A673 (cell line): ENCODE data around the gene SUFU. TPM values are rescaled to one million over a fixed set of nuclear protein-coding genes. Genes with fewer than 3 reads are reported as not detected.

Experiments
- BruUV-seq: library from RNA; stranded (reverse); fragments of 400-500 nt; replicated peaks from 2 replicates; lab custom pipeline; 2021; lab: Mats Ljungman, UMichigan
- CTCF ChIA-PET: fragments of 300-600 bp; sonication (Branson Sonifier 250); formaldehyde crosslinking; loops from one replicate; lab custom pipeline; 2022; ENCODE audit warnings: antibody characterized with exemption; lab: Charles Lee
- POLR2A ChIA-PET: fragments of 300-600 bp; sonication (Branson Sonifier 250); formaldehyde crosslinking; loops from one replicate; lab custom pipeline; 2022; ENCODE audit warnings: antibody characterized with exemption; ENCODE audit not compliant: low non-redundant PET; lab: Charles Lee
- DNase-seq: peaks from one replicate; pipeline ENCODE4 v3.0.0-alpha.2; 2015; ENCODE audit warnings: low spot score
- H3K27ac ChIP-seq: fragments of 200-600 bp; sonication (generic); 2 replicates; pipeline ENCODE4 v1.5.1; 2016; ENCODE audit warnings: mixed run types, low read depth, mild to moderate bottlenecking, mixed read lengths, antibody characterized with exemption, low read length; ENCODE audit not compliant: poor library complexity, severe bottlenecking
- H3K27me3 ChIP-seq: fragments of 200-600 bp; sonication (generic); replicated peaks from 2 replicates; pipeline ENCODE4 v1.6.1; 2017; ENCODE audit warnings: mixed run types, low read depth, mild to moderate bottlenecking, mixed read lengths, antibody characterized with exemption, low read length; ENCODE audit not compliant: insufficient read depth, poor library complexity
- H3K36me3 ChIP-seq: fragments of 200-600 bp; sonication (generic); 2 replicates; pipeline ENCODE4 v1.6.1; 2016; ENCODE audit warnings: mixed run types, mild to moderate bottlenecking, mixed read lengths, antibody characterized with exemption, low read length; ENCODE audit not compliant: insufficient read depth, poor library complexity, severe bottlenecking
- H3K4me1 ChIP-seq: fragments of 200-600 bp; sonication (generic); 2 replicates; pipeline ENCODE4 v1.6.1; 2017; ENCODE audit warnings: mixed run types, mild to moderate bottlenecking, mixed read lengths, antibody characterized with exemption, low read length; ENCODE audit not compliant: insufficient read depth, poor library complexity, severe bottlenecking
- H3K4me3 ChIP-seq: fragments of 200-600 bp; sonication (generic); 2 replicates; pipeline ENCODE4 v1.5.1; 2016; ENCODE audit warnings: low read depth, mixed run types, mild to moderate bottlenecking, mixed read lengths, low read length; ENCODE audit not compliant: poor library complexity, severe bottlenecking
- H3K9me3 ChIP-seq: fragments of 200-600 bp; sonication (generic); 2 replicates; pipeline ENCODE4 v1.6.1; 2016; ENCODE audit warnings: mixed run types, low read depth, mild to moderate bottlenecking, mixed read lengths, antibody characterized with exemption, low read length; ENCODE audit not compliant: poor library complexity, severe bottlenecking
- CTCF ChIP-seq: fragments of 300-800, 200-600 bp; sonication (generic); conservative IDR thresholded peaks from 2 replicates; pipeline ENCODE4 v1.5.1; 2017; ENCODE audit warnings: low read depth, mild to moderate bottlenecking, antibody characterized with exemption, low read length, moderate library complexity, mixed read lengths
- EZH2 ChIP-seq: fragments of 200-600 bp; sonication (generic); IDR thresholded peaks from 2 replicates; pipeline ENCODE4 v1.6.1; 2017; ENCODE audit warnings: borderline replicate concordance, low read depth, mild to moderate bottlenecking, mixed read lengths, antibody characterized with exemption, low read length; ENCODE audit not compliant: poor library complexity, severe bottlenecking
- intact Hi-C: fragments of 100-400 bp; cut with micrococcal nuclease; formaldehyde crosslinking; loops from one replicate; pipeline ENCODE4 v1.10.0; 2022; ENCODE audit not compliant: unreplicated experiment
- total RNA-seq: library from RNA; stranded (reverse); gene quantifications from 2 replicates; pipeline ENCODE4 v1.2.3, GENCODE V29; 2021

The SUFU gene
- total RNA-seq, 1 experiment from 2014 or later = 20.5 TPM

- Histone ChIP-seq H3K27ac (peak overlapping the region; percentile 42), H3K9me3 (no peaks in the 10 kb centered on the region), H3K36me3 (no peaks in the 10 kb centered on the region), H3K4me3 (no peak overlapping the region), H3K27me3 (no peaks in the 10 kb centered on the region), H3K4me1 (peaks cover 12% of the 10 kb centered on the region)
- intact Hi-C loops = no loop called here
- no peak for TF ChIP-seq EZH2
- TF ChIP-seq CTCF = no peak
- POLR2A ChIA-PET = no interaction called here
- no TSS peak for BruUV-seq
- DNase-seq = no peak
- CTCF ChIA-PET = no interaction called here
These were observed 126.2 kb downstream of the SUFU start for GRCh38 chr10:102629661-102630614.

- H3K27ac ChIP-seq = peak overlapping the region; percentile 42
- intact Hi-C loops = no loop called here
- ChIA-PET CTCF (no interaction called here), POLR2A (no interaction called here)
- TF ChIP-seq EZH2 (no peak), CTCF (no peak)
- peaks cover 12% of the 10 kb centered on the region for H3K4me1 ChIP-seq
- no peak overlapping the region for H3K4me3 ChIP-seq
- DNase-seq = no peak
- no peaks in the 10 kb centered on the region for H3K36me3 ChIP-seq
- no peaks in the 10 kb centered on the region for H3K27me3 ChIP-seq
- H3K9me3 ChIP-seq = no peaks in the 10 kb centered on the region
- BruUV-seq = no TSS peak
These were observed 126.9 kb downstream of the SUFU start for GRCh38 chr10:102630663-102631062.

- H3K27ac ChIP-seq = no peak overlapping the region
- BruUV-seq = no TSS peak
- CTCF ChIA-PET = no interaction called here
- no peak for TF ChIP-seq EZH2
- no peak for TF ChIP-seq CTCF
- no peaks in the 10 kb centered on the region for H3K9me3 ChIP-seq
- POLR2A ChIA-PET = interaction anchor here (0.7 kb wide), 1 partner anchor 20 kb away, joined by 3 read pairs; no protein-coding TSS in a partner anchor
- H3K4me3 ChIP-seq = no peak overlapping the region
- no peaks in the 10 kb centered on the region for H3K27me3 ChIP-seq
- peaks cover 12% of the 10 kb centered on the region for H3K4me1 ChIP-seq
- intact Hi-C loops = no loop called here
- no peak for DNase-seq
- no peaks in the 10 kb centered on the region for H3K36me3 ChIP-seq
These were observed 128.0 kb downstream of the SUFU start for GRCh38 chr10:102631525-102632393.
